HCT116 (cell line): ENCODE results near the gene MED13L. TPM values are rescaled to one million over a fixed set of nuclear protein-coding genes. Genes with fewer than 3 reads are reported as not detected.

Experiments
- ATAC-seq: fragments of 200-7000 bp; cut with Tn5 transposase; 2 replicates; pipeline ENCODE4 v1.9.1; 2020; ENCODE audit warnings: mild to moderate bottlenecking, moderate library complexity
- BruUV-seq: library from RNA; stranded (reverse); fragments of 400-500 nt; replicated peaks from 2 replicates; lab custom pipeline; 2021; lab: Mats Ljungman, UMichigan
- CTCF ChIA-PET: fragments of 300-600 bp; sonication (Branson Sonifier 250); formaldehyde crosslinking; loops from one replicate; lab custom pipeline; 2021; ENCODE audit warnings: antibody characterized with exemption; lab: Charles Lee
- POLR2A ChIA-PET: fragments of 300-600, 350-600 bp; sonication (Branson Sonifier 250); formaldehyde crosslinking; loops from one replicate; lab custom pipeline; 2021; ENCODE audit warnings: antibody characterized with exemption; lab: Charles Lee
- RAD21 ChIA-PET, 2 experiments: fragments of 300-600 bp; sonication (Branson Sonifier 250); formaldehyde crosslinking; loops; one replicate each; lab custom pipeline; 2023; ENCODE audit warnings: low total read pairs in 2 of 2; ENCODE audit not compliant: uncharacterized antibody in 2 of 2, unreplicated experiment in 2 of 2, low non-redundant PET in 1 of 2; lab: Charles Lee
- DNase-seq: peaks from one replicate; pipeline ENCODE4 v3.0.0-alpha.2; 2010; ENCODE audit warnings: low read depth, low spot score
- H2AFZ ChIP-seq: fragments of 200-600 bp; shearing (Covaris generic), sonication (generic); 2 replicates; pipeline ENCODE4 v1.6.1; 2017; ENCODE audit warnings: low read depth, mixed run types, mixed read lengths, antibody characterized with exemption, low read length; ENCODE audit not compliant: poor library complexity, severe bottlenecking
- H3K27ac ChIP-seq: 2 replicates; pipeline ENCODE4 v1.5.1; 2012; ENCODE audit warnings: low read depth, low read length
- H3K27me3 ChIP-seq: fragments of 200-600 bp; sonication (generic); 2 replicates; pipeline ENCODE4 v1.6.1; 2016; ENCODE audit warnings: mixed run types, low read length, mixed read lengths; ENCODE audit not compliant: insufficient read depth
- H3K36me3 ChIP-seq, 2 experiments: fragments of 200-500 bp in 1 of 2; fragments of 200-600 bp in 1 of 2; sonication (Bioruptor generic) in 1 of 2; sonication (generic) in 1 of 2; 2 replicates each; pipeline versions ENCODE4 v1.5.1 to v1.6.1; 2014 to 2016; ENCODE audit warnings: low read length in 2 of 2, inconsistent platforms in 1 of 2, mixed read lengths in 1 of 2, mixed run types in 1 of 2; ENCODE audit not compliant: insufficient read depth in 2 of 2, control insufficient read depth in 1 of 2
- H3K4me1 ChIP-seq, 2 experiments: fragments of 200-600 bp in 1 of 2; sonication (generic) in 1 of 2; 2 replicates each; pipeline versions ENCODE4 v1.5.1 to v1.6.1; 2012 to 2017; ENCODE audit warnings: low read length in 2 of 2, inconsistent platforms in 1 of 2, mild to moderate bottlenecking in 1 of 2, mixed read lengths in 1 of 2, mixed run types in 1 of 2, moderate library complexity in 1 of 2; ENCODE audit not compliant: insufficient read depth in 2 of 2, control insufficient read depth in 1 of 2
- H3K4me2 ChIP-seq: fragments of 200-600 bp; sonication (generic); 2 replicates; pipeline ENCODE4 v1.6.1; 2017; ENCODE audit warnings: mixed run types, low read length, mixed read lengths
- H3K4me3 ChIP-seq, 2 experiments: fragments of 200-600 bp in 1 of 2; sonication (generic) in 1 of 2; replicated peaks in 1 of 2; 2 replicates each; pipeline ENCODE4 v1.5.1; 2011 to 2016; ENCODE audit warnings: low read length in 2 of 2, control low read depth in 1 of 2, low read depth in 1 of 2, mild to moderate bottlenecking in 1 of 2, mixed read lengths in 1 of 2, mixed run types in 1 of 2
- H3K79me2 ChIP-seq: fragments of 200-600 bp; sonication (generic); 2 replicates; pipeline ENCODE4 v1.6.1; 2017; ENCODE audit warnings: mild to moderate bottlenecking, mixed run types, low read length, moderate library complexity, mixed read lengths; ENCODE audit not compliant: insufficient read depth
- H3K9ac ChIP-seq: fragments of 200-600 bp; sonication (generic); 2 replicates; pipeline ENCODE4 v1.6.1; 2016; ENCODE audit warnings: low read length, mixed read lengths
- H3K9me2 ChIP-seq: fragments of 200-600 bp; sonication (generic), shearing (Covaris generic); 2 replicates; pipeline ENCODE4 v1.6.1; 2017; ENCODE audit warnings: mixed run types, mild to moderate bottlenecking, moderate library complexity; ENCODE audit not compliant: insufficient read depth
- H3K9me3 ChIP-seq, 2 experiments: fragments of 200-500 bp in 1 of 2; fragments of 200-600 bp in 1 of 2; sonication (Bioruptor generic) in 1 of 2; sonication (generic) in 1 of 2; 2 replicates each; pipeline ENCODE4 v1.6.1; 2014 to 2017; ENCODE audit warnings: low read length in 2 of 2, mixed read lengths in 2 of 2, inconsistent platforms in 1 of 2, low read depth in 1 of 2, mild to moderate bottlenecking in 1 of 2, mixed run types in 1 of 2, moderate library complexity in 1 of 2; ENCODE audit not compliant: control insufficient read depth in 1 of 2, insufficient read depth in 1 of 2
- H4K20me1 ChIP-seq: fragments of 200-600 bp; sonication (generic), shearing (Covaris generic); 2 replicates; pipeline ENCODE4 v1.6.1; 2017; ENCODE audit warnings: mixed run types, mild to moderate bottlenecking, moderate library complexity; ENCODE audit not compliant: insufficient read depth
- ATF3 ChIP-seq: IDR thresholded peaks from 2 replicates; pipeline ENCODE4 v1.6.1; 2012
- CEBPB ChIP-seq: IDR thresholded peaks from 2 replicates; pipeline ENCODE4 v1.6.1; 2012; ENCODE audit warnings: low read depth
- CTCF ChIP-seq, 3 experiments: fragments of 200-600 bp in 1 of 3; sonication (generic) in 1 of 3; IDR thresholded peaks in 2 of 3; conservative IDR thresholded peaks in 1 of 3; 2 replicates each; pipeline ENCODE4 v1.5.1; 2012 to 2017; ENCODE audit warnings: low read depth in 2 of 3, low read length in 2 of 3, antibody characterized with exemption in 1 of 3, borderline replicate concordance in 1 of 3, control low read depth in 1 of 3, mild to moderate bottlenecking in 1 of 3, mixed read lengths in 1 of 3, mixed run types in 1 of 3, moderate library complexity in 1 of 3; ENCODE audit not compliant: insufficient read depth in 1 of 3
- ELF1 ChIP-seq: IDR thresholded peaks from 2 replicates; pipeline ENCODE4 v1.6.1; 2012; ENCODE audit warnings: low read depth, borderline replicate concordance
- EZH2 ChIP-seq: fragments of 200-600 bp; sonication (generic); IDR thresholded peaks from 2 replicates; pipeline ENCODE4 v1.6.1; 2017; ENCODE audit warnings: antibody characterized with exemption, mixed run types
- EZH2phosphoT487 ChIP-seq: fragments of 200-600 bp; IDR thresholded peaks from 2 replicates; pipeline ENCODE4 v1.6.1; 2018; ENCODE audit warnings: antibody characterized with exemption, borderline replicate concordance
- FOSL1 ChIP-seq: IDR thresholded peaks from 2 replicates; pipeline ENCODE4 v1.6.1; 2012; ENCODE audit warnings: low read depth
- POLR2A ChIP-seq: IDR thresholded peaks from 2 replicates; pipeline ENCODE4 v1.7.0; 2011; ENCODE audit warnings: borderline replicate concordance; ENCODE audit not compliant: insufficient read depth, insufficient read length; ENCODE audit errors: extremely low read depth
- POLR2AphosphoS5 ChIP-seq: IDR thresholded peaks from 2 replicates; pipeline ENCODE4 v1.6.1; 2011; ENCODE audit warnings: mild to moderate bottlenecking, low read depth, low read length, moderate library complexity
- RAD21 ChIP-seq: IDR thresholded peaks from 2 replicates; pipeline ENCODE4 v1.6.1; 2012; ENCODE audit warnings: low read depth, mild to moderate bottlenecking
- SIN3A ChIP-seq: IDR thresholded peaks from 2 replicates; pipeline ENCODE4 v1.6.1; 2012; ENCODE audit warnings: low read depth
- SRF ChIP-seq: IDR thresholded peaks from 2 replicates; pipeline ENCODE4 v1.6.1; 2012; ENCODE audit warnings: low read depth
- TCF7L2 ChIP-seq: IDR thresholded peaks from 2 replicates; pipeline ENCODE4 v1.7.0; 2011; ENCODE audit warnings: borderline replicate concordance, inconsistent platforms; ENCODE audit not compliant: insufficient read depth, insufficient read length; ENCODE audit errors: extremely low read depth
- intact Hi-C: fragments of 100-400 bp; cut with micrococcal nuclease; formaldehyde crosslinking; loops from 2 replicates; pipeline ENCODE4 v1.10.0; 2022
- total RNA-seq: library from RNA; stranded (reverse); gene quantifications from one replicate; pipeline ENCODE4 v1.2.1, GENCODE V29; 2021; ENCODE audit not compliant: unreplicated experiment

The MED13L gene
- total RNA-seq, 1 experiment from 2014 or later = 176 TPM

DNA sequence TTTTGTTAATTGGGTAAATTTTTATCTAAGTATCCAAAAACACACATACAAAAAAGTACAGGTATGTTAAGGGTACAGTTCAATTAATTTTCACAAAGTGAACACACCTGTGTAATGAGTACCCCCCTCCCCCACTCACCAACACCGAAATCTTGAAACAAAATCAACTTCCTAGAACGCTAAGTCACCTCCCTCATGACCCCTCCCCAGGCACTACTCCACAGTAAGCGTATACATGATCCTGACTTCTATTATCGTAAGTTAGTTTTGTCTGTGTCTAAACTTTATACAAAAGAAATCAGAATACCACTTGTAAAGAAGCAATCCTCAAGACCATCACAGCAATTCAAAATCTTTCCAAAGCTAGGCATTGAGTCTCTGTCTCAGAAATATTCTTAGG, 100.5 kb downstream of the MED13L start:
- H3K4me2 ChIP-seq = no peak overlapping the region
- TF ChIP-seq EZH2phosphoT487 = no peak
- no peak for TF ChIP-seq ATF3
- TF ChIP-seq CEBPB = no peak
- TF ChIP-seq ELF1 = no peak
- no peak for TF ChIP-seq FOSL1
- no peak for TF ChIP-seq EZH2
- TF ChIP-seq RAD21 = no peak
- H3K9me2 ChIP-seq = no peaks in the 10 kb centered on the region
- H3K9me3 ChIP-seq = no peaks in the 10 kb centered on the region
- H3K36me3 ChIP-seq = no peaks in the 10 kb centered on the region
- intact Hi-C loops = no loop called here
- no peak overlapping the region for H3K4me3 ChIP-seq
- peaks cover 0 to 14% of the 10 kb centered on the region in 2 experiments; a peak in 2 of 4 replicates for H3K4me1 ChIP-seq
- DNase-seq = no peak
- BruUV-seq = no TSS peak
- H3K79me2 ChIP-seq = peaks cover 100% of the 10 kb centered on the region
- H4K20me1 ChIP-seq = peaks cover 72% of the 10 kb centered on the region; the same call in 1 of the 2 replicates
- H3K9ac ChIP-seq = no peak overlapping the region
- RAD21 ChIA-PET = no interaction called here
- POLR2A ChIA-PET = no interaction called here
- CTCF ChIA-PET = no interaction called here
- H3K27me3 ChIP-seq = no peaks in the 10 kb centered on the region
- no peak for ATAC-seq
- no peak overlapping the region for H2AFZ ChIP-seq
- H3K27ac ChIP-seq = no peak overlapping the region

GRCh38 chr12:116174904-116175303, 102.6 kb downstream of the MED13L start:
- DNase-seq = no peak
- intact Hi-C loops = no loop called here
- Histone ChIP-seq H3K79me2 (peaks cover 100% of the 10 kb centered on the region), H3K27me3 (no peaks in the 10 kb centered on the region), H3K4me3 (no peak overlapping the region), H3K9me2 (no peaks in the 10 kb centered on the region), H4K20me1 (peaks cover 75% of the 10 kb centered on the region; the same call in 1 of the 2 replicates), H3K36me3 (no peaks in the 10 kb centered on the region), H3K9me3 (no peaks in the 10 kb centered on the region), H3K9ac (no peak overlapping the region), H2AFZ (no peak overlapping the region), H3K4me1 (peaks cover 0 to 12% of the 10 kb centered on the region in 2 experiments; a peak in 2 of 4 replicates), H3K4me2 (no peak overlapping the region), H3K27ac (no peak overlapping the region)
- RAD21 ChIA-PET = no interaction called here
- BruUV-seq = no TSS peak
- no peak for ATAC-seq
- POLR2A ChIA-PET = interaction anchor here (1.2 kb wide), 1 partner anchor 11 kb away, joined by 3 read pairs; no protein-coding TSS in a partner anchor
- CTCF ChIA-PET = no interaction called here
- TF ChIP-seq EZH2 (no peak), SRF (no peak), TCF7L2 (no peak), FOSL1 (no peak), CTCF (IDR thresholded peaks at IDR 0.05 in 2 of 3, conservative IDR thresholded peaks at IDR 0.05 in 1 of 3; ENCODE audit: borderline replicate concordance in 1 of 3, insufficient read depth in 1 of 3, low read depth in 2 of 3, low read length in 2 of 3) (no peak), SIN3A (no peak), POLR2AphosphoS5 (no peak), POLR2A (no peak)
